H1 (cell line): ENCODE results near the gene SARNP. TPM values are rescaled to one million over a fixed set of nuclear protein-coding genes. Genes with fewer than 3 reads are reported as not detected.
A peak's percentile ranks its signal among the peaks of the same experiment; 100 is the strongest.

Source experiments
- CTCF ChIA-PET: fragments of 300-600 bp; sonication (Branson Sonifier 250); formaldehyde crosslinking; loops from one replicate; lab custom pipeline; 2021; ENCODE audit not compliant: partially characterized antibody; lab: Charles Lee
- POLR2A ChIA-PET: fragments of 300-600 bp; sonication (Branson Sonifier 250); formaldehyde crosslinking; loops from one replicate; lab custom pipeline; 2021; ENCODE audit warnings: inconsistent platforms; ENCODE audit not compliant: partially characterized antibody; lab: Charles Lee
- DNase-seq, 2 experiments: peaks; one replicate each; pipeline versions ENCODE4 v3.0.0 to v3.0.0-alpha.2; 2010 to 2022; ENCODE audit warnings: low spot score in 2 of 2, low read depth in 1 of 2, mixed read lengths in 1 of 2
- FAIRE-seq: peaks from 2 replicates; lab custom pipeline; 2011; peaks lifted over from hg19 to GRCh38; lab: Jason Lieb, UNC
- H2AFZ ChIP-seq: 2 replicates; pipeline ENCODE4 v1.8.1; 2012; ENCODE audit warnings: low read length, inconsistent platforms
- H2AK5ac ChIP-seq: 2 replicates; pipeline ENCODE4 v1.6.1; 2013; ENCODE audit warnings: low read depth, low read length
- H2BK120ac ChIP-seq: replicated peaks from 2 replicates; pipeline ENCODE3; 2013; ENCODE audit warnings: low read depth, low read length, inconsistent platforms
- H2BK12ac ChIP-seq: 2 replicates; pipeline ENCODE4 v1.6.1; 2013; ENCODE audit warnings: low read depth, low read length
- H2BK15ac ChIP-seq: 2 replicates; pipeline ENCODE4 v1.6.1; 2013; ENCODE audit warnings: low read length
- H2BK20ac ChIP-seq: 2 replicates; pipeline ENCODE4 v1.6.1; 2013; ENCODE audit warnings: low read length
- H2BK5ac ChIP-seq: 2 replicates; pipeline ENCODE4 v1.6.1; 2013; ENCODE audit warnings: low read depth, low read length
- H3K14ac ChIP-seq: 2 replicates; pipeline ENCODE4 v1.6.1; 2013; ENCODE audit warnings: inconsistent platforms; ENCODE audit not compliant: insufficient read length
- H3K18ac ChIP-seq: 2 replicates; pipeline ENCODE4 v1.6.1; 2013; ENCODE audit warnings: low read length; ENCODE audit errors: extremely low read depth
- H3K23ac ChIP-seq: 2 replicates; pipeline ENCODE4 v1.6.1; 2013; ENCODE audit warnings: inconsistent platforms; ENCODE audit not compliant: insufficient read length
- H3K23me2 ChIP-seq: 2 replicates; pipeline ENCODE4 v1.6.1; 2013; ENCODE audit warnings: low read depth, low read length
- H3K27ac ChIP-seq: 2 replicates; pipeline ENCODE4 v1.6.1; 2011; ENCODE audit warnings: low read depth, low read length, inconsistent platforms
- H3K27me3 ChIP-seq, 4 experiments: replicated peaks in 1 of 4; 1 replicate in 1 of 4; 2 replicates in 3 of 4; pipeline versions ENCODE4 v1.6.1 to v1.8.1; 2011 to 2013; ENCODE audit warnings: low read length in 3 of 4, mild to moderate bottlenecking in 3 of 4, inconsistent platforms in 2 of 4, mixed read lengths in 2 of 4, moderate library complexity in 1 of 4; ENCODE audit not compliant: control insufficient read depth in 3 of 4, insufficient read depth in 3 of 4; ENCODE audit errors: extremely low read depth in 1 of 4
- H3K36me3 ChIP-seq, 4 experiments: 2 replicates each; pipeline versions ENCODE4 v1.6.1 to v1.8.1; 2011 to 2013; ENCODE audit warnings: mild to moderate bottlenecking in 4 of 4, low read length in 3 of 4, moderate library complexity in 2 of 4, control low read depth in 1 of 4, inconsistent platforms in 1 of 4; ENCODE audit not compliant: insufficient read depth in 4 of 4, control insufficient read depth in 2 of 4
- H3K4ac ChIP-seq: replicated peaks from 2 replicates; pipeline ENCODE3; 2013; ENCODE audit warnings: low read length, low read depth, mixed read lengths, inconsistent platforms; ENCODE audit not compliant: insufficient read length
- H3K4me1 ChIP-seq, 4 experiments: replicated peaks in 1 of 4; 1 replicate in 1 of 4; 2 replicates in 3 of 4; pipeline versions ENCODE4 v1.6.1 to v1.8.1; 2011 to 2013; ENCODE audit warnings: low read length in 3 of 4, inconsistent platforms in 2 of 4, mixed read lengths in 1 of 4; ENCODE audit not compliant: insufficient read depth in 4 of 4, control insufficient read depth in 3 of 4
- H3K4me2 ChIP-seq, 2 experiments: 2 replicates each; pipeline versions ENCODE4 v1.6.1 to v1.8.1; 2011 to 2013; ENCODE audit warnings: low read depth in 2 of 2, low read length in 2 of 2, control low read depth in 1 of 2, inconsistent platforms in 1 of 2, mild to moderate bottlenecking in 1 of 2; ENCODE audit not compliant: insufficient read depth in 1 of 2
- H3K4me3 ChIP-seq, 4 experiments: fragments of 200-600, 300-600 bp in 1 of 4; sonication (generic), shearing (Covaris generic), sonication (Bioruptor Twin) in 1 of 4; 2 replicates each; pipeline versions ENCODE4 v1.5.1 to v1.8.1; 2011 to 2016; ENCODE audit warnings: low read length in 4 of 4, low read depth in 3 of 4, control low read depth in 2 of 4, inconsistent platforms in 2 of 4, mild to moderate bottlenecking in 2 of 4, mixed read lengths in 1 of 4, moderate library complexity in 1 of 4; ENCODE audit not compliant: insufficient read depth in 2 of 4; ENCODE audit errors: extremely low read depth in 1 of 4
- H3K56ac ChIP-seq: replicated peaks from 2 replicates; pipeline ENCODE3; 2013; ENCODE audit warnings: low read depth, mild to moderate bottlenecking, mixed read lengths, low read length, inconsistent platforms; ENCODE audit not compliant: insufficient read length
- H3K79me1 ChIP-seq: 2 replicates; pipeline ENCODE4 v1.6.1; 2013; ENCODE audit warnings: low read depth, low read length, control low read depth
- H3K79me2 ChIP-seq, 2 experiments: 2 replicates each; pipeline versions ENCODE4 v1.6.1 to v1.8.1; 2012 to 2013; ENCODE audit warnings: low read length in 2 of 2, mild to moderate bottlenecking in 2 of 2, inconsistent platforms in 1 of 2; ENCODE audit not compliant: insufficient read depth in 2 of 2, control insufficient read depth in 1 of 2
- H3K9ac ChIP-seq, 4 experiments: replicated peaks in 1 of 4; 1 replicate in 1 of 4; 2 replicates in 3 of 4; pipeline versions ENCODE4 v1.6.1 to v1.8.1; 2011 to 2013; ENCODE audit warnings: low read depth in 3 of 4, low read length in 3 of 4, control low read depth in 2 of 4, mild to moderate bottlenecking in 2 of 4, moderate library complexity in 2 of 4, inconsistent platforms in 1 of 4; ENCODE audit errors: extremely low read depth in 1 of 4
- H3K9me3 ChIP-seq, 2 experiments: 2 replicates each; pipeline versions ENCODE4 v1.6.1 to v1.8.1; 2012 to 2013; ENCODE audit warnings: mild to moderate bottlenecking in 2 of 2, moderate library complexity in 2 of 2, control low read depth in 1 of 2, inconsistent platforms in 1 of 2, low read depth in 1 of 2, low read length in 1 of 2, mixed read lengths in 1 of 2; ENCODE audit not compliant: insufficient read depth in 2 of 2
- H4K20me1 ChIP-seq, 2 experiments: replicated peaks in 1 of 2; 2 replicates each; pipeline versions ENCODE3 to v1.8.1; 2011 to 2013; ENCODE audit warnings: inconsistent platforms in 2 of 2, low read length in 2 of 2, mild to moderate bottlenecking in 1 of 2; ENCODE audit not compliant: insufficient read depth in 2 of 2, control insufficient read depth in 1 of 2
- H4K5ac ChIP-seq: 2 replicates; pipeline ENCODE4 v1.6.1; 2013; ENCODE audit warnings: low read length, low read depth, mixed read lengths, inconsistent platforms; ENCODE audit not compliant: insufficient read length
- H4K8ac ChIP-seq: 2 replicates; pipeline ENCODE4 v1.8.0; 2013; ENCODE audit warnings: mild to moderate bottlenecking, moderate library complexity, low read length, inconsistent platforms; ENCODE audit not compliant: insufficient read depth; ENCODE audit errors: extremely low read depth
- H4K91ac ChIP-seq: replicated peaks from 2 replicates; pipeline ENCODE3; 2013; ENCODE audit warnings: low read length, mixed read lengths, inconsistent platforms; ENCODE audit not compliant: insufficient read length
- CTBP2 ChIP-seq: IDR thresholded peaks from 2 replicates; pipeline ENCODE4 v1.7.0; 2011; ENCODE audit warnings: borderline replicate concordance, mild to moderate bottlenecking, moderate library complexity, mixed read lengths, low read length; ENCODE audit not compliant: insufficient read depth, insufficient read length
- HDAC2 ChIP-seq, 2 experiments: fragments of 300-600 bp in 1 of 2; sonication (generic) in 1 of 2; IDR thresholded peaks; 2 replicates each; pipeline ENCODE4 v1.6.1; 2011 to 2012; ENCODE audit warnings: low read depth in 2 of 2, low read length in 2 of 2, mild to moderate bottlenecking in 2 of 2, moderate library complexity in 2 of 2, borderline replicate concordance in 1 of 2, inconsistent platforms in 1 of 2
- JUND ChIP-seq: IDR thresholded peaks from 2 replicates; pipeline ENCODE4 v1.6.1; 2011; ENCODE audit warnings: mild to moderate bottlenecking, improper control_type of control experiment, low read length
- NANOG ChIP-seq: IDR thresholded peaks from 2 replicates; pipeline ENCODE4 v1.6.1; 2011; ENCODE audit warnings: low read length, low read depth, mild to moderate bottlenecking, inconsistent platforms; ENCODE audit not compliant: insufficient read depth, poor library complexity, severe bottlenecking
- POLR2AphosphoS5 ChIP-seq: IDR thresholded peaks from 2 replicates; pipeline ENCODE4 v1.6.1; 2011; ENCODE audit warnings: low read depth, low read length
- RBBP5 ChIP-seq: IDR thresholded peaks from 2 replicates; pipeline ENCODE4 v1.7.1; 2012; ENCODE audit warnings: low read depth, mild to moderate bottlenecking, inconsistent platforms, low read length, moderate library complexity, borderline replicate concordance
- RFX5 ChIP-seq: IDR thresholded peaks from 2 replicates; pipeline ENCODE4 v1.6.1; 2011; ENCODE audit warnings: low read depth, low read length, improper control_type of control experiment, borderline replicate concordance
- SRF ChIP-seq: IDR thresholded peaks from 2 replicates; pipeline ENCODE4 v1.6.1; 2011; ENCODE audit warnings: mild to moderate bottlenecking, low read depth, low read length, moderate library complexity
- TEAD4 ChIP-seq: IDR thresholded peaks from 2 replicates; pipeline ENCODE4 v1.6.1; 2012; ENCODE audit warnings: low read depth, low read length, inconsistent platforms, mixed read lengths
- WGBS, 2 experiments: shearing (Covaris generic) in 1 of 2; methylation state at CpG; one replicate each; pipeline versions ENCODE4 v1.1.6 to v1.1.7; 2013 to 2015; ENCODE audit warnings: low lambda C conversion rate in 2 of 2, mixed read lengths in 2 of 2, inconsistent platforms in 1 of 2, low coverage in 1 of 2, missing lambda C conversion rate in 1 of 2; ENCODE audit not compliant: insufficient replicate concordance in 2 of 2, insufficient coverage in 1 of 2, insufficient read length in 1 of 2; ENCODE audit errors: extremely low coverage in 1 of 2, missing lambda C conversion rate in 1 of 2; 5-methylcytosine and 5-hydroxymethylcytosine counted together
- polyA plus RNA-seq, 7 experiments: library from polyadenylated mRNA; depleted of rRNA in 3 of 7; stranded (reverse) in 5 of 7; unstranded in 2 of 7; fragments of >200 nt in 5 of 7; fragments of 200-250 nt in 2 of 7; gene quantifications; 1 replicate in 5 of 7; 2 replicates in 1 of 7; 4 replicates in 1 of 7; pipeline versions ENCODE4 v1.2.1 to v1.2.3, GENCODE V29; 2011 to 2013; ENCODE audit warnings: missing spikeins in 2 of 7, mixed read lengths in 2 of 7
- total RNA-seq: library from RNA; stranded (reverse); fragmentation: NEBNext Ultra II Directional; extraction: Animal tissue kit (Norgen Biotek cat#: 25700); gene quantifications from 2 replicates; pipeline ENCODE4 v1.2.1, GENCODE V29; 2021
- TF ChIP-seq, protein P1 (sequence below): IDR thresholded peaks from 2 replicates; pipeline ENCODE4 v1.6.1; 2011; ENCODE audit warnings: low read depth, mild to moderate bottlenecking, low read length; ENCODE audit not compliant: insufficient read depth
- TF ChIP-seq, protein P2 (sequence below): IDR thresholded peaks from 2 replicates; pipeline ENCODE4 v1.6.1; 2011; ENCODE audit warnings: low read length, improper control_type of control experiment

The SARNP gene
- total and polyA plus RNA-seq, 2 of the 8 experiments (the other 6 are each of a cell fraction or from before 2014, with no cell fraction given): 114 to 226 TPM

DNA sequence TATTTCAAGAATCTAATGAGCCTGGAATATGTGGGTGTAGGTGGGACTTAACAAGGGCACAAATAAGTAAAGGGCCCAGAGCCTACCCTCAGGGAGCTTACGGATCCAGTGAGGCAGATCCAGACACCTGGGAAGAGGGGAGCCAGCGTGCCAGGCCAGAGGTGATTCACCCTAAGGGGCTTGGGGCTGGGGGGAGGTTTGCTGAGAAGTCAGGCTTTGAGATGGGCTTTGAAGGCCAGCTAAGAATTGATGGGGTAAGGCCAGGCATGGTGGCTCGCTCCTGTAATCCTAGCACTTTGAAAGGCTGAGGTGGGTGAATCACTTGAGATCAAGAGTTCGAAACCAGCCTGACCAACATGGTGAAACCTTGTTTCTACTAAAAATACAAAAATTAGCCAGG, 25.9 kb upstream of the SARNP start:
- H2BK20ac ChIP-seq: no peak overlapping the region
- POLR2A ChIA-PET: interaction anchor here (0.6 to 7.3 kb wide), 9 partner anchors 12 to 128 kb away, joined by 3 to 82 read pairs (median 3); partner anchors contain the start of genes BLOC1S1, DNAJC14, ORMDL2 and PYM1
- no peak overlapping the region for H2BK15ac ChIP-seq
- H3K14ac ChIP-seq: no peak overlapping the region
- H3K4ac ChIP-seq: no peak overlapping the region
- CTCF ChIA-PET: interaction anchor here (0.6 to 2.6 kb wide), 7 partner anchors 8 to 97 kb away, joined by 3 to 9 read pairs (median 4); partner anchors contain the start of gene DNAJC14
- H3K27me3 ChIP-seq: no peaks in the 10 kb centered on the region
- peak overlapping the region; percentile 25 for H4K91ac ChIP-seq
- no peak overlapping the region for H3K27ac ChIP-seq
- H3K4me2 ChIP-seq: peak overlapping the region in 1 of 2 experiments; percentile 53; a peak in 1 of 4 replicates
- no peak overlapping the region for H3K9ac ChIP-seq
- H3K56ac ChIP-seq: no peak overlapping the region
- no peaks in the 10 kb centered on the region for H3K36me3 ChIP-seq
- WGBS, 2 experiments: 96% methylated on average over 4 of the region's 4 CpGs; no CpG with 5 or more reads in 1 of the 2 experiments
- no peaks in the 10 kb centered on the region for H3K79me1 ChIP-seq
- no peak overlapping the region for H4K8ac ChIP-seq
- peaks cover 0 to 8% (median 2%) of the 10 kb centered on the region in 4 experiments; a peak in 4 of 7 replicates for H3K4me1 ChIP-seq
- no peak overlapping the region for H2BK5ac ChIP-seq
- H3K4me3 ChIP-seq: no peak overlapping the region
- H2AK5ac ChIP-seq: no peak overlapping the region
- FAIRE-seq (no peak), DNase-seq (no peak)
- no peak overlapping the region for H4K5ac ChIP-seq
- H2BK12ac ChIP-seq: no peak overlapping the region
- no peaks in the 10 kb centered on the region for H3K79me2 ChIP-seq
- H2BK120ac ChIP-seq: no peak overlapping the region
- H2AFZ ChIP-seq: no peak overlapping the region
- no peak overlapping the region for H3K18ac ChIP-seq
- H3K23me2 ChIP-seq: no peaks in the 10 kb centered on the region
- H4K20me1 ChIP-seq: no peaks in the 10 kb centered on the region
- H3K23ac ChIP-seq: no peak overlapping the region
- no peaks in the 10 kb centered on the region for H3K9me3 ChIP-seq
- TF ChIP-seq CTBP2 (no peak), RBBP5 (no peak), TEAD4 (no peak), NANOG (no peak), RFX5 (no peak), JUND (no peak), POLR2AphosphoS5 (no peak), HDAC2 (IDR thresholded peaks at IDR 0.05; ENCODE audit: borderline replicate concordance in 1 of 2, low read depth in 2 of 2, low read length in 2 of 2) (no peak), SRF (no peak)
- TF ChIP-seq, protein P1, sequence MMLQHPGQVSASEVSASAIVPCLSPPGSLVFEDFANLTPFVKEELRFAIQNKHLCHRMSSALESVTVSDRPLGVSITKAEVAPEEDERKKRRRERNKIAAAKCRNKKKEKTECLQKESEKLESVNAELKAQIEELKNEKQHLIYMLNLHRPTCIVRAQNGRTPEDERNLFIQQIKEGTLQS: no peak
- TF ChIP-seq, protein P2, sequence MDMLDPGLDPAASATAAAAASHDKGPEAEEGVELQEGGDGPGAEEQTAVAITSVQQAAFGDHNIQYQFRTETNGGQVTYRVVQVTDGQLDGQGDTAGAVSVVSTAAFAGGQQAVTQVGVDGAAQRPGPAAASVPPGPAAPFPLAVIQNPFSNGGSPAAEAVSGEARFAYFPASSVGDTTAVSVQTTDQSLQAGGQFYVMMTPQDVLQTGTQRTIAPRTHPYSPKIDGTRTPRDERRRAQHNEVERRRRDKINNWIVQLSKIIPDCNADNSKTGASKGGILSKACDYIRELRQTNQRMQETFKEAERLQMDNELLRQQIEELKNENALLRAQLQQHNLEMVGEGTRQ: no peak
